NCI-H2171 treated with DMSO at 0.1 percent for 48 hours (cell line): ENCODE measurements around the gene POU6F2.

Source experiments
- DNase-seq: peaks from one replicate; lab custom pipeline; 2025; lab: John Stamatoyannopoulos, UW

The POU6F2 gene

GRCh38 chr7:39433550-39433949 is 455.8 kb downstream of the POU6F2 start:
- DNase-seq, result no peak

- no peak for DNase-seq
Measured at GRCh38 chr7:39434012-39434411, 456.3 kb downstream of the POU6F2 start.

- no peak for DNase-seq
Measured at GRCh38 chr7:39446546-39446945, 468.8 kb downstream of the POU6F2 start.

GRCh38 chr7:39451901-39452300 is 474.2 kb downstream of the POU6F2 start:
- no peak for DNase-seq

- DNase-seq, result peak; percentile 54
Measured at GRCh38 chr7:39453743-39454355, 476.1 kb downstream of the POU6F2 start.

GRCh38 chr7:39458061-39458745 is 480.5 kb downstream of the POU6F2 start:
- no peak for DNase-seq

GRCh38 chr7:39459636-39460035 is 481.9 kb downstream of the POU6F2 start:
- DNase-seq, result no peak

GRCh38 chr7:39460486-39460885 is 482.8 kb downstream of the POU6F2 start:
- no peak for DNase-seq

- no peak for DNase-seq
Measured at GRCh38 chr7:39461263-39461820, 483.6 kb downstream of the POU6F2 start.

GRCh38 chr7:39463252-39463651 is 485.5 kb downstream of the POU6F2 start:
- no peak for DNase-seq

- no peak for DNase-seq
Measured at GRCh38 chr7:39464350-39465054, 486.8 kb downstream of the POU6F2 start.

- DNase-seq, result peak; percentile 80
Measured at GRCh38 chr7:39465055-39465929, 487.6 kb downstream of the POU6F2 start.

GRCh38 chr7:39468261-39468660 is 490.6 kb downstream of the POU6F2 start:
- no peak for DNase-seq

GRCh38 chr7:39468808-39469374 is 491.2 kb downstream of the POU6F2 start:
- no peak for DNase-seq

GRCh38 chr7:39480901-39481300 is 503.2 kb downstream of the POU6F2 start:
- no peak for DNase-seq

GRCh38 chr7:39488467-39489393 is 511.0 kb downstream of the POU6F2 start:
- DNase-seq, result no peak

GRCh38 chr7:39490296-39490695 is 512.6 kb downstream of the POU6F2 start:
- DNase-seq, result no peak

- no peak for DNase-seq
Measured at GRCh38 chr7:39493934-39494333, 516.2 kb downstream of the POU6F2 start.

- DNase-seq, result peak; percentile 15
Measured at GRCh38 chr7:39501358-39501757, 523.6 kb downstream of the POU6F2 start.

- DNase-seq, result no peak
Measured at GRCh38 chr7:39504963-39505362, 527.3 kb downstream of the POU6F2 start.
